OCI-LY1 (cell line): ENCODE measurements around the gene AFTPH.

Source experiments
- EZH2 ChIP-seq: fragments of 200-600 bp; sonication (generic), shearing (Covaris generic); IDR thresholded peaks from 2 replicates; pipeline ENCODE4 v1.8.0; 2017; ENCODE audit warnings: borderline replicate concordance, mixed run types, mild to moderate bottlenecking, antibody characterized with exemption, low read length, moderate library complexity, mixed read lengths
- TF ChIP-seq, protein P1 (sequence below): fragments of 200-600 bp; sonication (generic), shearing (Covaris generic); IDR thresholded peaks from 2 replicates; pipeline ENCODE4 v1.5.1; 2017; ENCODE audit warnings: mild to moderate bottlenecking, antibody characterized with exemption, low read length, moderate library complexity, mixed read lengths

DNA sequence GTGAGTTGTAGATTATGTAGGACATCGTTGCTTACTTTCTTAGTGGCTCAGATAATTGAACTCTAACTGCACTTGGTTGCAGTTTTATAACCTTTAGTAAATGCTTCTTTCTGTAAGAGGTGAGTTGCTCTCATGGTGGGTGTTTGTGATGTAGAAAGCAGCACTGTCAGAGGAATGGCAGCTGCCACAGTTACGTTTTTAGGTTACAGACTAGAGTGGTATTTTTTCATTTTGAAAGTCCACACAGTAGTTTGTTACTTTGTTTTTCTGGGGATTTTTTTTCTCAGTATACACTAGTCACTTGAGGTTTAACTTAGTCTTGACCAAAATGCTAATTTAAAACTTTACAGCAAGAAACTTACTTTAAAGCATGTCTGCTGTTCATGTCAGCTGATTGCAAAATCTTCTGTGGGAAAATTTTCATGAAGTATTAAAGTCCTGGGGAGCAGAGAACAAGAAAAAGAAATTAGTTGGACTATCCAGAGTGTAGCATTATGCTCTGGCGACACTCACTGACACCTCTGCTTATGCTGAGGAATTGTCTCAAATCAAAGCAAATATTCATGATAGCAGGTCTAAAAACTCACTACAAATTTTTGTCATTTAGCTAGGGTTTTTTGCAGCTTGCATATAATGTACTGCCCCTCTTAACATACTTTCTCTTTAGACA, 14.8 kb downstream of the AFTPH start:
- TF ChIP-seq, protein P1, sequence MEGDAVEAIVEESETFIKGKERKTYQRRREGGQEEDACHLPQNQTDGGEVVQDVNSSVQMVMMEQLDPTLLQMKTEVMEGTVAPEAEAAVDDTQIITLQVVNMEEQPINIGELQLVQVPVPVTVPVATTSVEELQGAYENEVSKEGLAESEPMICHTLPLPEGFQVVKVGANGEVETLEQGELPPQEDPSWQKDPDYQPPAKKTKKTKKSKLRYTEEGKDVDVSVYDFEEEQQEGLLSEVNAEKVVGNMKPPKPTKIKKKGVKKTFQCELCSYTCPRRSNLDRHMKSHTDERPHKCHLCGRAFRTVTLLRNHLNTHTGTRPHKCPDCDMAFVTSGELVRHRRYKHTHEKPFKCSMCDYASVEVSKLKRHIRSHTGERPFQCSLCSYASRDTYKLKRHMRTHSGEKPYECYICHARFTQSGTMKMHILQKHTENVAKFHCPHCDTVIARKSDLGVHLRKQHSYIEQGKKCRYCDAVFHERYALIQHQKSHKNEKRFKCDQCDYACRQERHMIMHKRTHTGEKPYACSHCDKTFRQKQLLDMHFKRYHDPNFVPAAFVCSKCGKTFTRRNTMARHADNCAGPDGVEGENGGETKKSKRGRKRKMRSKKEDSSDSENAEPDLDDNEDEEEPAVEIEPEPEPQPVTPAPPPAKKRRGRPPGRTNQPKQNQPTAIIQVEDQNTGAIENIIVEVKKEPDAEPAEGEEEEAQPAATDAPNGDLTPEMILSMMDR, result no peak
- TF ChIP-seq EZH2, result no peak
